ENCODE data around the gene IPO13. TPM values are rescaled to one million over a fixed set of nuclear protein-coding genes. Genes with fewer than 3 reads are reported as not detected.

IPO13 gene
- total RNA-seq, 1 experiment from 2014 or later = 25.0 TPM

DNA sequence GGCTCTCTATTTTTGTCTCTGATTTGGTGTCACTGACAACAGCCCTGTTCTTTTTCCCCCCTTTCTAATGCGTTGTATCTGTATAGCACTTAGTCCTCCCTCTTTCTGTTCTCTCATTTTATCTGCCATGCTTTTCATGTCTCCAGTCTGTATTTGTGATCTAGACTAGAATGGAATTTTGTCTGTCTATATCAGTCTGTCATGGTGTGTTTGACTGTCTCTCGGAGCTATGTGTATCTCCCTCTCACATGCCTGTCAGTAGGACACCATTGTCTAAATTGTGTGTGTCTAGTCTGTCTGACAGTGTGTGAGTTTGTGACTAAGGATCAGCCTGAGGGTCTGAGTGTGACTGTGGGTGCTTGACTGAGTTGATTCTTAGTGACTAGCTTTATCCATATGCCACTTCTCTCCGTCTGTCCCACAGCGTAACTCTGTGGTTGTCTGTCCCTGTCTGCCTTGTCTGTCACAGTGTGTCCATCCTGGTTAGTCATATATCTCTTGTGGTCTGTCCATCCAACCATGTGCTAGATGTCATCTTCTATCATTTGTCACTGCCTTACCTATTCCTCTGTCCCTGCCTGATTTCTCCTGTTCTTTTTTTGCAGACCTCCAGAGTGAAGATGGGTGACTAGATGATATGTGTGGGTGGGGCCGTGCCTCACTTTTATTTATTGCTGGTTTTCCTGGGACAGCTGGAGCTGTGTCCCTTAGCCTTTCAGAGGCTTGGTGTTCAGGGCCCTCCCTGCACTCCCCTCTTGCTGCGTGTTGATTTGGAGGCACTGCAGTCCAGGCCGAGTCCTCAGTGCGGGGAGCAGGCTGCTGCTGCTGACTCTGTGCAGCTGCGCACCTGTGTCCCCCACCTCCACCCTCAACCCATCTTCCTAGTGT lies 30.9 kb downstream of the IPO13 start:
- H4K20me1 ChIP-seq (ENCODE audit: insufficient read depth) = peaks cover 12% of the 10 kb centered on the region; the same call in 1 of the 2 replicates
- peak overlapping the region; percentile 90; the same call in 1 of the 2 replicates for H3K4me3 ChIP-seq
- H3K4me1 ChIP-seq (replicated peaks; ENCODE audit: insufficient read depth) = peaks cover 53% of the 10 kb centered on the region
- peaks cover 69% of the 10 kb centered on the region for H3K79me2 ChIP-seq (ENCODE audit: low read depth)
- no peak overlapping the region for H2AFZ ChIP-seq
- H3K9me3 ChIP-seq (ENCODE audit: insufficient read depth, low read depth) = no peaks in the 10 kb centered on the region
- CTCF ChIA-PET = interaction anchor here (0.6 kb wide), 1 partner anchor 68 kb away, joined by 3 read pairs; no protein-coding TSS in a partner anchor
- POLR2A ChIA-PET (ENCODE audit: unreplicated experiment) = no interaction called here
- H3K4me2 ChIP-seq = peak overlapping the region; percentile 95
- H3K27me3 ChIP-seq (ENCODE audit: insufficient read depth, low read depth) = no peaks in the 10 kb centered on the region
- H3F3A ChIP-seq (ENCODE audit: insufficient read depth, low read depth) = peaks cover 52% of the 10 kb centered on the region
- no peak for DNase-seq
- TF ChIP-seq EZH2 (IDR thresholded peaks at IDR 0.05; ENCODE audit: low read depth) = no peak
- TF ChIP-seq, protein P1, sequence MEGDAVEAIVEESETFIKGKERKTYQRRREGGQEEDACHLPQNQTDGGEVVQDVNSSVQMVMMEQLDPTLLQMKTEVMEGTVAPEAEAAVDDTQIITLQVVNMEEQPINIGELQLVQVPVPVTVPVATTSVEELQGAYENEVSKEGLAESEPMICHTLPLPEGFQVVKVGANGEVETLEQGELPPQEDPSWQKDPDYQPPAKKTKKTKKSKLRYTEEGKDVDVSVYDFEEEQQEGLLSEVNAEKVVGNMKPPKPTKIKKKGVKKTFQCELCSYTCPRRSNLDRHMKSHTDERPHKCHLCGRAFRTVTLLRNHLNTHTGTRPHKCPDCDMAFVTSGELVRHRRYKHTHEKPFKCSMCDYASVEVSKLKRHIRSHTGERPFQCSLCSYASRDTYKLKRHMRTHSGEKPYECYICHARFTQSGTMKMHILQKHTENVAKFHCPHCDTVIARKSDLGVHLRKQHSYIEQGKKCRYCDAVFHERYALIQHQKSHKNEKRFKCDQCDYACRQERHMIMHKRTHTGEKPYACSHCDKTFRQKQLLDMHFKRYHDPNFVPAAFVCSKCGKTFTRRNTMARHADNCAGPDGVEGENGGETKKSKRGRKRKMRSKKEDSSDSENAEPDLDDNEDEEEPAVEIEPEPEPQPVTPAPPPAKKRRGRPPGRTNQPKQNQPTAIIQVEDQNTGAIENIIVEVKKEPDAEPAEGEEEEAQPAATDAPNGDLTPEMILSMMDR (conservative IDR thresholded peaks at IDR 0.05) = no peak
- H3K36me3 ChIP-seq (ENCODE audit: low read depth) = peaks cover 22% of the 10 kb centered on the region
- intact Hi-C loops (cut with micrococcal nuclease; ENCODE audit: unreplicated experiment) = loop anchor here (10.0 kb wide), 1 partner anchor 273 kb away; the partner anchor contains the start of gene ST3GAL3
- TSS peak; percentile 32 for BruUV-seq (replicated peaks)
- no peak overlapping the region for H3K27ac ChIP-seq
- H3K9me2 ChIP-seq (ENCODE audit: insufficient read depth) = no peaks in the 10 kb centered on the region

DNA sequence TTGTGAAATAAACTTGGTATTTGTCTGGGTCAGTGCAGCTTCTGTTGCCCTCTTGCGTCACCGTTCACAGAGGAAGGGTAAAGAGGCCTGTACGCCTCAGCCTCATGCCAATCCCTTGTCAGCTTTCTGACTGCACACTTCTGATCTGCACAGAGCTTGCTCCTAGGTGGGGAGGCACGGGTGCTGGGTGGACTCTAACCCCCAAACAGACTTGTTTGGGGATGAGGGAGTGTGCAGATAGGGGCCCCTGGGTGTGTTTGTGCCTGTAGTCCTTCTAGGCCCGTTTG lies 31.5 kb downstream of the IPO13 start:
- no peak overlapping the region for H3K27ac ChIP-seq
- no peaks in the 10 kb centered on the region for H3K9me2 ChIP-seq (ENCODE audit: insufficient read depth)
- BruUV-seq (replicated peaks) = no TSS peak
- H3K36me3 ChIP-seq (ENCODE audit: low read depth) = peaks cover 18% of the 10 kb centered on the region
- peak overlapping the region; percentile 90 for H3K4me3 ChIP-seq
- H3K4me2 ChIP-seq = peak overlapping the region; percentile 95
- no peaks in the 10 kb centered on the region for H3K27me3 ChIP-seq (ENCODE audit: insufficient read depth, low read depth)
- H2AFZ ChIP-seq = no peak overlapping the region
- intact Hi-C loops (cut with micrococcal nuclease; ENCODE audit: unreplicated experiment) = loop anchor here (10.0 kb wide), 1 partner anchor 273 kb away; the partner anchor contains the start of gene ST3GAL3
- TF ChIP-seq EZH2 (IDR thresholded peaks at IDR 0.05; ENCODE audit: low read depth) = no peak
- TF ChIP-seq, protein P1 (conservative IDR thresholded peaks at IDR 0.05) = no peak
- no peaks in the 10 kb centered on the region for H3K9me3 ChIP-seq (ENCODE audit: insufficient read depth, low read depth)
- ChIA-PET CTCF (no interaction called here), POLR2A (ENCODE audit: unreplicated experiment) (no interaction called here)
- H3F3A ChIP-seq (ENCODE audit: insufficient read depth, low read depth) = peaks cover 46% of the 10 kb centered on the region
- no peak for DNase-seq
- peaks cover 69% of the 10 kb centered on the region for H3K79me2 ChIP-seq (ENCODE audit: low read depth)
- peaks cover 53% of the 10 kb centered on the region for H3K4me1 ChIP-seq (replicated peaks; ENCODE audit: insufficient read depth)
- peaks cover 12% of the 10 kb centered on the region; the same call in 1 of the 2 replicates for H4K20me1 ChIP-seq (ENCODE audit: insufficient read depth)

DNA sequence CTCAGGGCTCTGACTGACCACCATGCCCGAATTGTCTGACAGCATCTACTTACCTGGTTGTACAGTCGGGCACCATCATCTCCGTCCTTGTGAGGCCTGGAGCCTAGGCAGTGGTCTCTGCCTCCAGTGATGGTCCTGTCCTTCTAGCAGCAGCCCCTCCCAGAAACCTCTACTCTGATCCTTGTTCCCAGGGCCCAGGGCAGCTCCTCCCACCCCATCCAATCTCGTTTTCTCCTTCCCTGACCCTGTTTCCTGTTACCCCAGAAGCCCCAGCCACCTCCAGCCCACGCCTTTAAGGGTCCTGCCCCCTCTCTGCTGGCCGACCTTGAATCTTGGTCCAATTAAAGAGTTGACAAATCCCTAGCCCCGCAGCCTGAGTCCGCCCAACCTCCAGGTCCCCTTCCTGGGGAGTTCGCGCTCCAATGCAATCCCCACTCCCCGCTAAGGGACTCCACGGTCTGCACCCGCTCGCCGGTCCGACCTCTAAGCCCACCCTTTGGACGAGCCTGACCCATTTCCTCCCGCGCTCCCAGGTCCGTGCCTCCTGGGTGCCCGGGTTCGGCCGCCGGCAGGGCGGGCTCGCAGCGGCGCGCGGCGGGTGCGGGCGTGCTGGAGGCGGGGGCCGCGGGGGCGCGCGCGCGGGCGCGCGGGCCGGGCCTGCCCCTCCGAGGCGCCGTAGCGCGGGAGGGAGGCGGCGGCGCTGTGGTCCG lies 32.0 kb downstream of the IPO13 start, which contains the start of gene B4GALT2:
Gene B4GALT2 (plus strand): TSS at position 660 of the 710 bp plus-strand sequence. CDS start 1,951 bp downstream, outside the sequence.
- Histone ChIP-seq H3K27me3 (ENCODE audit: insufficient read depth, low read depth) (no peaks in the 10 kb centered on the region), H3F3A (ENCODE audit: insufficient read depth, low read depth) (peaks cover 41% of the 10 kb centered on the region; the same call in 1 of the 2 replicates), H3K36me3 (ENCODE audit: low read depth) (peaks cover 16% of the 10 kb centered on the region), H3K79me2 (ENCODE audit: low read depth) (peaks cover 69% of the 10 kb centered on the region), H2AFZ (peak within 1 kb of the TSS; percentile 91), H3K9me3 (ENCODE audit: insufficient read depth, low read depth) (no peaks in the 10 kb centered on the region), H3K27ac (peak within 1 kb of the TSS; percentile 38; the same call in 1 of the 2 replicates), H3K9me2 (ENCODE audit: insufficient read depth) (no peaks in the 10 kb centered on the region), H3K4me3 (peak within 1 kb of the TSS; percentile 90), H3K4me1 (replicated peaks; ENCODE audit: insufficient read depth) (peaks cover 49% of the 10 kb centered on the region), H3K4me2 (peak within 1 kb of the TSS; percentile 95), H4K20me1 (ENCODE audit: insufficient read depth) (peaks cover 12% of the 10 kb centered on the region; the same call in 1 of the 2 replicates)
- CTCF ChIA-PET = no interaction called here
- peak in 1 of 2 experiments; percentile 55 for DNase-seq
- TF ChIP-seq, protein P1 (conservative IDR thresholded peaks at IDR 0.05) = no peak
- TF ChIP-seq EZH2 (IDR thresholded peaks at IDR 0.05; ENCODE audit: low read depth) = no peak
- POLR2A ChIA-PET (ENCODE audit: unreplicated experiment) = no interaction called here
- intact Hi-C loops (cut with micrococcal nuclease; ENCODE audit: unreplicated experiment) = loop anchor here (10.0 kb wide), 1 partner anchor 274 kb away; the partner anchor contains the start of gene ST3GAL3
- no TSS peak for BruUV-seq (replicated peaks)
